HUES64 (cell line): ENCODE data around the gene ATP9A.

Experiments
- H3K27ac ChIP-seq: 2 replicates; pipeline ENCODE4 v1.7.0; 2013; ENCODE audit warnings: low read depth, low read length, inconsistent platforms
- H3K27me3 ChIP-seq: 2 replicates; pipeline ENCODE4 v1.6.1; 2013; ENCODE audit warnings: mild to moderate bottlenecking, low read length; ENCODE audit not compliant: insufficient read depth
- H3K36me3 ChIP-seq: 2 replicates; pipeline ENCODE4 v1.6.1; 2013; ENCODE audit warnings: mild to moderate bottlenecking, low read length; ENCODE audit not compliant: insufficient read depth
- H3K4me1 ChIP-seq: 2 replicates; pipeline ENCODE4 v1.6.1; 2013; ENCODE audit warnings: mild to moderate bottlenecking, low read length, moderate library complexity; ENCODE audit not compliant: insufficient read depth
- H3K4me3 ChIP-seq: 2 replicates; pipeline ENCODE4 v1.5.1; 2013; ENCODE audit warnings: mild to moderate bottlenecking, low read length, moderate library complexity
- H3K9ac ChIP-seq: 2 replicates; pipeline ENCODE4 v1.6.1; 2013; ENCODE audit warnings: mild to moderate bottlenecking, low read depth, low read length
- H3K9me3 ChIP-seq: 2 replicates; pipeline ENCODE4 v1.6.1; 2013; ENCODE audit warnings: low read depth, low read length; ENCODE audit not compliant: insufficient read depth
- WGBS: fragments of 150-250, 120-280 bp; methylation state at CpG from one replicate; pipeline ENCODE4 v1.1.7; 2013; ENCODE audit warnings: missing lambda C conversion rate; 5-methylcytosine and 5-hydroxymethylcytosine counted together

Gene ATP9A

GRCh38 chr20:51620432-51620831 lies 147.8 kb downstream of the ATP9A start:
- no peak overlapping the region for H3K27ac ChIP-seq
- H3K27me3 ChIP-seq = no peaks in the 10 kb centered on the region
- H3K9me3 ChIP-seq = no peaks in the 10 kb centered on the region
- WGBS = 91% methylated on average over 12 of the region's 12 CpGs
- no peak overlapping the region for H3K4me3 ChIP-seq
- H3K9ac ChIP-seq = no peak overlapping the region
- H3K36me3 ChIP-seq = no peaks in the 10 kb centered on the region
- H3K4me1 ChIP-seq = no peaks in the 10 kb centered on the region

GRCh38 chr20:51616060-51616459 lies 152.1 kb downstream of the ATP9A start:
- Histone ChIP-seq H3K27me3 (no peaks in the 10 kb centered on the region), H3K9me3 (no peaks in the 10 kb centered on the region), H3K4me1 (no peaks in the 10 kb centered on the region), H3K9ac (no peak overlapping the region), H3K4me3 (no peak overlapping the region), H3K27ac (no peak overlapping the region), H3K36me3 (no peaks in the 10 kb centered on the region)
- 76% methylated on average over 3 of the region's 3 CpGs for WGBS

DNA sequence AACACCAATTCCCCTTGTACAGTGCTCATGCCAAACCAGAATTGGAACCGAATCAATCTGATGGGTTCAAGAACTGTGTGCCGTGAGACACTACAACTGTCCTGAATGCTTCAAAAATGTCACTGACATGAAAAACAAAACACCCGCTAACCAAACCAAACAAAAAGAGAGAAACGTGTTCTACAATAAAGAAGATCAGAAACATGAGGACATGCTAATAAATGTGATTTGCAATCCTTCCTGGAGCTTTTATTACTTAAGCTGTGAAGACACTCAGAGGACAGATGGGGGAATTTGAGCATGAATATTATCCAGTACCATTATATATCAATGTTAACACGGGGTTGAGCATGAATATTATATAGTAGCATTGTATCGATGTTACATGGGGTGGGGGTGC lies 153.5 kb downstream of the ATP9A start:
- H3K9me3 ChIP-seq = no peaks in the 10 kb centered on the region
- H3K9ac ChIP-seq = no peak overlapping the region
- WGBS = 93% methylated on average over 4 of the region's 6 CpGs
- H3K36me3 ChIP-seq = no peaks in the 10 kb centered on the region
- H3K27me3 ChIP-seq = no peaks in the 10 kb centered on the region
- no peaks in the 10 kb centered on the region for H3K4me1 ChIP-seq
- H3K27ac ChIP-seq = no peak overlapping the region
- H3K4me3 ChIP-seq = no peak overlapping the region

GRCh38 chr20:51613580-51613979 lies 154.6 kb downstream of the ATP9A start:
- no peak overlapping the region for H3K4me3 ChIP-seq
- H3K36me3 ChIP-seq = no peaks in the 10 kb centered on the region
- H3K9me3 ChIP-seq = no peaks in the 10 kb centered on the region
- H3K9ac ChIP-seq = no peak overlapping the region
- no peak overlapping the region for H3K27ac ChIP-seq
- WGBS = 96% methylated on average over 6 of the region's 6 CpGs
- no peaks in the 10 kb centered on the region for H3K27me3 ChIP-seq
- no peaks in the 10 kb centered on the region for H3K4me1 ChIP-seq

- Histone ChIP-seq H3K9me3 (no peaks in the 10 kb centered on the region), H3K4me3 (no peak overlapping the region), H3K36me3 (no peaks in the 10 kb centered on the region), H3K9ac (no peak overlapping the region), H3K4me1 (no peaks in the 10 kb centered on the region), H3K27ac (no peak overlapping the region), H3K27me3 (no peaks in the 10 kb centered on the region)
- WGBS = 94% methylated on average over 5 of the region's 5 CpGs
Measured at GRCh38 chr20:51612896-51613295, 155.3 kb downstream of the ATP9A start.

DNA sequence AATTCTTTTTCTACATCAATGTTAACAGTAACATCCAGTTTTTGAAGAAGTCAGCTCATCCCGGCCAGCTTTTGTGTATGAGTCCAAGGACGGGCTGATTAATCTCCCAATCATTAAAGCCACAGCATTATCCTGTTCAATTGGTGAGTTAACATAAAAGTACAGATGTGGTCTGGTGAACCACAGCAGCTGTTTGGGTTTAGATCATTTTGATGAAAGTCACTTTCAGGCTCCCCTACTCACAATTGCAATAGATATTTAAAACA lies 156.6 kb downstream of the ATP9A start:
- Histone ChIP-seq H3K4me3 (no peak overlapping the region), H3K9me3 (no peaks in the 10 kb centered on the region), H3K4me1 (0 out of 2 replicates have a peak, but pooled peaks cover 3% of the 10 kb centered on the region), H3K27me3 (no peaks in the 10 kb centered on the region), H3K27ac (no peak overlapping the region), H3K9ac (no peak overlapping the region), H3K36me3 (no peaks in the 10 kb centered on the region)
- WGBS = 85% methylated on average over 2 of the region's 2 CpGs

GRCh38 chr20:51610761-51611624 lies 157.2 kb downstream of the ATP9A start:
- 91% methylated on average over 16 of the region's 16 CpGs for WGBS
- H3K4me1 ChIP-seq = 0 out of 2 replicates have a peak, but pooled peaks cover 3% of the 10 kb centered on the region
- H3K4me3 ChIP-seq = no peak overlapping the region
- H3K9ac ChIP-seq = no peak overlapping the region
- H3K27ac ChIP-seq = no peak overlapping the region
- no peaks in the 10 kb centered on the region for H3K9me3 ChIP-seq
- H3K27me3 ChIP-seq = no peaks in the 10 kb centered on the region
- H3K36me3 ChIP-seq = no peaks in the 10 kb centered on the region

- H3K4me3 ChIP-seq = no peak overlapping the region
- no peak overlapping the region for H3K9ac ChIP-seq
- WGBS = 94% methylated on average over 8 of the region's 8 CpGs
- H3K27ac ChIP-seq = no peak overlapping the region
- H3K9me3 ChIP-seq = no peaks in the 10 kb centered on the region
- 0 out of 2 replicates have a peak, but pooled peaks cover 3% of the 10 kb centered on the region for H3K4me1 ChIP-seq
- H3K36me3 ChIP-seq = no peaks in the 10 kb centered on the region
- H3K27me3 ChIP-seq = no peaks in the 10 kb centered on the region
Measured at GRCh38 chr20:51610111-51610510, 158.1 kb downstream of the ATP9A start.

GRCh38 chr20:51609251-51609650 lies 158.9 kb downstream of the ATP9A start:
- 0 out of 2 replicates have a peak, but pooled peaks cover 3% of the 10 kb centered on the region for H3K4me1 ChIP-seq
- H3K4me3 ChIP-seq = no peak overlapping the region
- no peaks in the 10 kb centered on the region for H3K27me3 ChIP-seq
- no peaks in the 10 kb centered on the region for H3K9me3 ChIP-seq
- no peak overlapping the region for H3K9ac ChIP-seq
- WGBS = 96% methylated on average over 9 of the region's 9 CpGs
- no peaks in the 10 kb centered on the region for H3K36me3 ChIP-seq
- no peak overlapping the region for H3K27ac ChIP-seq

DNA sequence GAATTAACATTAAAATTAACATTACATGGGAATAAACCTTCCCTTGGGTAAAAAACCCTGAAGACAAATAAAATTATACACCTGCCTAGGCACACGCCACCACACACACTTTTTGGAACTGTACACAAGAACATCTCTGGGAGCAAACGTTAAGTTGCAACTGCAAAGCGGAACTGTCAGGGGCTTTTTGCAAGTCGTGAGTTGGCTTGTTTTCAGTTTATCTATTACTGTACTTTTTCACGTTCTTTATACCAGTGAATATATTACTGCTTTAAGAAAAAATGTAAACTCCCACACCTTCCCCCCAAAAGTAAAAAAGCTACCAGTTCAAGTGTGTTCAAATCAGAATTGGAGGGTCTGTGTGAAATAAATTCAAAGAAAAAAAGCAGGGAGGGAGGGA lies 160.1 kb downstream of the ATP9A start:
- H3K4me3 ChIP-seq = no peak overlapping the region
- no peaks in the 10 kb centered on the region for H3K27me3 ChIP-seq
- 96% methylated on average over 4 of the region's 5 CpGs for WGBS
- H3K9me3 ChIP-seq = no peaks in the 10 kb centered on the region
- H3K4me1 ChIP-seq = 0 out of 2 replicates have a peak, but pooled peaks cover 3% of the 10 kb centered on the region
- H3K9ac ChIP-seq = no peak overlapping the region
- H3K36me3 ChIP-seq = no peaks in the 10 kb centered on the region
- H3K27ac ChIP-seq = no peak overlapping the region

DNA sequence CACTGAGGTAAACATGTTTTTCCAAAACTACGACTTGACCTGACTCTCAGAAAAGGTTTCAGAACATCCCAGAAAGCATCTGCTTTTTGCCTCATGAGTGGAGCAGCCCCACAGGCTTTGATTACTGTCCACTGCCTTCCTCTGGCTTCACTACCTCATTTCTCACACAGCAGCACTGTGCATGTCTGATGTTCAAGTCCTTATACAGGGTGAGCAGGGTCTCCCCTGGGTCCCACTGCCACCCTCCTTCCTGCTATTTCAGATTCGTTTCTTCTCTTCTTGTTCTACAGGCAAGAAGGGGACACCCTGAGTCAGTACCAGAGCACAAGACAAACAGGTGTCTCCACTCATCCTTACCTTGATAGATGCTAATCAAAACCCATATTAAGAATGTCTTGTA lies 161.0 kb downstream of the ATP9A start:
- WGBS = 70% methylated on average over 2 of the region's 2 CpGs
- H3K4me1 ChIP-seq = 0 out of 2 replicates have a peak, but pooled peaks cover 3% of the 10 kb centered on the region

DNA sequence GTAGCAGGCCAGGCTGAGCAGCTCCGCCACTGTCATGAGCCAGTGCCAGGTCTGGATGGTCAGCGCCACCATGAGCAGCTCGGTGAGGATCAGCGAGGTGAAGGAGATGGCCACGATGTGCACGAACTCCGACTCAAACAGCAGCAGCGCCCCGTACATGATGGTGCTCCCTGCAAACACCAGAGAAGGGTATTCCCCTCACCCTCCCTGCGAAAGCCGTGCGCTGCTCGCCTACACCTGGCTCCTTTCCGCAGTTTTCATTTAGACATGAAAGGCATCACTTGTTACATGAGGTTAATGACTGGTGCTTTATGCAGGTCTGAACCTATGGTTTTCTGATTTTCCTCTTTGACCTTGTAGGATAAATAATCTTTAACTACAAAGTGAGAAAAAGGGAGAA lies 163.3 kb downstream of the ATP9A start:
- H3K9me3 ChIP-seq = no peaks in the 10 kb centered on the region
- no peak overlapping the region for H3K9ac ChIP-seq
- H3K4me3 ChIP-seq = no peak overlapping the region
- H3K36me3 ChIP-seq = no peaks in the 10 kb centered on the region
- H3K27ac ChIP-seq = no peak overlapping the region
- H3K4me1 ChIP-seq = 0 out of 2 replicates have a peak, but pooled peaks cover 3% of the 10 kb centered on the region
- no peaks in the 10 kb centered on the region for H3K27me3 ChIP-seq
- WGBS = 96% methylated on average over 14 of the region's 14 CpGs

More for the DNA sequence above, 161.0 kb downstream of the ATP9A start:
- no peak overlapping the region for H3K4me3 ChIP-seq
- H3K36me3 ChIP-seq = no peaks in the 10 kb centered on the region
- no peak overlapping the region for H3K27ac ChIP-seq
- no peak overlapping the region for H3K9ac ChIP-seq
- no peaks in the 10 kb centered on the region for H3K27me3 ChIP-seq
- no peaks in the 10 kb centered on the region for H3K9me3 ChIP-seq
